Left forelimb (tissue), 1 donor: ENCODE results near the gene MRPS2.

Experiments used
- DNase-seq: peaks from one replicate; pipeline ENCODE4 v3.0.0-alpha.2; 2018; ENCODE audit warnings: low spot score

Gene MRPS2

GRCh38 chr9:135480071-135480939, 20.2 kb upstream of the MRPS2 start:
- DNase-seq: no peak

GRCh38 chr9:135480940-135481310, 19.6 kb upstream of the MRPS2 start:
- no peak for DNase-seq

GRCh38 chr9:135482015-135482754, 18.3 kb upstream of the MRPS2 start:
- no peak for DNase-seq

- no peak for DNase-seq
Measured at GRCh38 chr9:135484460-135485277, 15.8 kb upstream of the MRPS2 start.

- DNase-seq: no peak
Measured at GRCh38 chr9:135485385-135485784, 15.1 kb upstream of the MRPS2 start.

GRCh38 chr9:135485832-135486231, 14.7 kb upstream of the MRPS2 start:
- no peak for DNase-seq

GRCh38 chr9:135486267-135487065, 14.0 kb upstream of the MRPS2 start:
- no peak for DNase-seq

GRCh38 chr9:135487281-135488012, 13.0 kb upstream of the MRPS2 start:
- no peak for DNase-seq

GRCh38 chr9:135488013-135488330, 12.5 kb upstream of the MRPS2 start:
- DNase-seq: no peak

- no peak for DNase-seq
Measured at GRCh38 chr9:135488527-135488926, 12.0 kb upstream of the MRPS2 start.

- DNase-seq: no peak
Measured at GRCh38 chr9:135489188-135489906, 11.1 kb upstream of the MRPS2 start.

- no peak for DNase-seq
Measured at GRCh38 chr9:135490166-135490870, 10.2 kb upstream of the MRPS2 start.

GRCh38 chr9:135490980-135491464, 9.5 kb upstream of the MRPS2 start:
- no peak for DNase-seq

GRCh38 chr9:135491764-135492163, 8.7 kb upstream of the MRPS2 start:
- no peak for DNase-seq

GRCh38 chr9:135492886-135493669, 7.4 kb upstream of the MRPS2 start:
- DNase-seq: no peak

- DNase-seq: no peak
Measured at GRCh38 chr9:135494791-135495559, 5.5 kb upstream of the MRPS2 start.

- DNase-seq: no peak
Measured at GRCh38 chr9:135498381-135499126, 1.9 kb upstream of the MRPS2 start.
